Panc1 (cell line): ENCODE measurements around the gene LOXL4. TPM values are rescaled to one million over a fixed set of nuclear protein-coding genes. Genes with fewer than 3 reads are reported as not detected.

Experiments used
- ATAC-seq: fragments of 200-7000 bp; cut with Tn5 transposase; 2 replicates; pipeline ENCODE4 v1.9.1; 2020; ENCODE audit warnings: mild to moderate bottlenecking, moderate library complexity
- BruUV-seq: library from RNA; stranded (reverse); fragments of 400-500 nt; replicated peaks from 2 replicates; lab custom pipeline; 2021; lab: Mats Ljungman, UMichigan
- CTCF ChIA-PET: fragments of 300-600 bp; sonication (Branson Sonifier 250); formaldehyde crosslinking; loops from one replicate; lab custom pipeline; 2022; ENCODE audit warnings: antibody characterized with exemption; lab: Charles Lee
- POLR2A ChIA-PET: fragments of 300-600 bp; sonication (Branson Sonifier 250); formaldehyde crosslinking; loops from one replicate; lab custom pipeline; 2022; ENCODE audit warnings: antibody characterized with exemption; lab: Charles Lee
- DNase-seq: peaks from one replicate; pipeline ENCODE4 v3.0.0-alpha.2; 2010; ENCODE audit warnings: low read depth, low spot score
- H3K27ac ChIP-seq: 2 replicates; pipeline ENCODE4 v1.5.1; 2011; ENCODE audit warnings: mild to moderate bottlenecking, low read length, inconsistent platforms
- H3K27me3 ChIP-seq: fragments of 200-500 bp; sonication (Bioruptor generic); 2 replicates; pipeline ENCODE4 v1.6.0; 2014; ENCODE audit warnings: low read length, inconsistent platforms; ENCODE audit not compliant: control insufficient read depth, insufficient read depth
- H3K36me3 ChIP-seq: fragments of 200-500 bp; sonication (Bioruptor generic); 2 replicates; pipeline ENCODE4 v1.5.1; 2014; ENCODE audit warnings: inconsistent platforms, mild to moderate bottlenecking, low read length, moderate library complexity; ENCODE audit not compliant: control insufficient read depth, insufficient read depth
- H3K4me1 ChIP-seq: 2 replicates; pipeline ENCODE4 v1.5.1; 2011; ENCODE audit warnings: inconsistent platforms, mild to moderate bottlenecking, low read length, moderate library complexity; ENCODE audit not compliant: control insufficient read depth, insufficient read depth
- H3K4me3 ChIP-seq, 2 experiments: 2 replicates each; pipeline ENCODE4 v1.5.1; 2011 to 2012; ENCODE audit warnings: low read depth in 2 of 2, low read length in 2 of 2, mild to moderate bottlenecking in 2 of 2, inconsistent platforms in 1 of 2, moderate library complexity in 1 of 2
- H3K9me3 ChIP-seq: fragments of 200-500 bp; sonication (Bioruptor generic); 2 replicates; pipeline ENCODE4 v1.5.1; 2014; ENCODE audit warnings: low read depth, mild to moderate bottlenecking, inconsistent platforms, low read length, moderate library complexity; ENCODE audit not compliant: control insufficient read depth, insufficient read depth
- CTCF ChIP-seq: fragments of 450-650 bp; IDR thresholded peaks from 2 replicates; pipeline ENCODE4 v1.5.1; 2017; ENCODE audit warnings: mild to moderate bottlenecking
- POLR2AphosphoS5 ChIP-seq: IDR thresholded peaks from 2 replicates; pipeline ENCODE4 v1.6.1; 2012; ENCODE audit warnings: mild to moderate bottlenecking, low read depth, low read length, moderate library complexity
- REST ChIP-seq, 2 experiments: IDR thresholded peaks; 2 replicates each; pipeline ENCODE4 v1.6.1; 2011 to 2012; ENCODE audit warnings: low read depth in 2 of 2, control low read depth in 1 of 2, low read length in 1 of 2, mild to moderate bottlenecking in 1 of 2, moderate library complexity in 1 of 2; ENCODE audit not compliant: insufficient read depth in 1 of 2
- SIN3A ChIP-seq: IDR thresholded peaks from 2 replicates; pipeline ENCODE4 v1.6.1; 2012; ENCODE audit warnings: low read depth, mild to moderate bottlenecking, low read length, moderate library complexity, borderline replicate concordance; ENCODE audit not compliant: insufficient read depth
- TCF7L2 ChIP-seq: IDR thresholded peaks from 2 replicates; pipeline ENCODE4 v1.6.1; 2011; ENCODE audit warnings: mild to moderate bottlenecking, low read depth, low read length, inconsistent platforms
- in situ Hi-C: cut with HindIII; loops from 2 replicates; pipeline ENCODE4 v1.10.0; 2016; ENCODE audit warnings: low sequenced_read_pairs, low pct_unique_long_range_greater_than_20kb
- intact Hi-C: fragments of 100-400 bp; cut with micrococcal nuclease; formaldehyde crosslinking; loops from one replicate; pipeline ENCODE4 v1.10.0; 2022; ENCODE audit not compliant: unreplicated experiment
- total RNA-seq: library from RNA; stranded (reverse); gene quantifications from one replicate; pipeline ENCODE4 v1.2.1, GENCODE V29; 2021; ENCODE audit not compliant: unreplicated experiment

LOXL4 gene
- total RNA-seq, 1 experiment from 2014 or later = 17.7 TPM

- POLR2A ChIA-PET = no interaction called here
- ATAC-seq = no peak
- TF ChIP-seq POLR2AphosphoS5 (no peak), CTCF (no peak), TCF7L2 (no peak), REST (IDR thresholded peaks at IDR 0.05; ENCODE audit: insufficient read depth in 1 of 2, low read depth in 2 of 2, low read length in 1 of 2) (no peak), SIN3A (no peak)
- CTCF ChIA-PET = no interaction called here
- in situ Hi-C loops = no loop called here
- BruUV-seq = no TSS peak
- Histone ChIP-seq H3K9me3 (no peaks in the 10 kb centered on the region), H3K27ac (no peak overlapping the region), H3K4me1 (no peaks in the 10 kb centered on the region), H3K27me3 (no peaks in the 10 kb centered on the region), H3K4me3 (no peak overlapping the region), H3K36me3 (no peaks in the 10 kb centered on the region)
- intact Hi-C loops = no loop called here
- DNase-seq = no peak
Observed at GRCh38 chr10:98257198-98257597, 10.8 kb downstream of the LOXL4 start.

- intact Hi-C loops (no loop called here), in situ Hi-C loops (no loop called here)
- DNase-seq = no peak
- ChIA-PET CTCF (no interaction called here), POLR2A (no interaction called here)
- no peak for ATAC-seq
- Histone ChIP-seq H3K4me1 (no peaks in the 10 kb centered on the region), H3K36me3 (no peaks in the 10 kb centered on the region), H3K9me3 (no peaks in the 10 kb centered on the region), H3K27me3 (no peaks in the 10 kb centered on the region), H3K27ac (no peak overlapping the region), H3K4me3 (no peak overlapping the region)
- no peak for TF ChIP-seq TCF7L2
- TF ChIP-seq CTCF = no peak
- TF ChIP-seq REST (IDR thresholded peaks at IDR 0.05; ENCODE audit: insufficient read depth in 1 of 2, low read depth in 2 of 2, low read length in 1 of 2) = no peak
- no peak for TF ChIP-seq SIN3A
- no peak for TF ChIP-seq POLR2AphosphoS5
- BruUV-seq = no TSS peak
Observed at GRCh38 chr10:98256692-98257091, 11.3 kb downstream of the LOXL4 start.
